HK-2 (cell line): ENCODE data around the gene CUL1.

ENCODE experiments used
- DNase-seq: peaks from one replicate; pipeline ENCODE4 v3.0.0-alpha.2; 2018; ENCODE audit not compliant: unreplicated experiment

Gene CUL1

DNA sequence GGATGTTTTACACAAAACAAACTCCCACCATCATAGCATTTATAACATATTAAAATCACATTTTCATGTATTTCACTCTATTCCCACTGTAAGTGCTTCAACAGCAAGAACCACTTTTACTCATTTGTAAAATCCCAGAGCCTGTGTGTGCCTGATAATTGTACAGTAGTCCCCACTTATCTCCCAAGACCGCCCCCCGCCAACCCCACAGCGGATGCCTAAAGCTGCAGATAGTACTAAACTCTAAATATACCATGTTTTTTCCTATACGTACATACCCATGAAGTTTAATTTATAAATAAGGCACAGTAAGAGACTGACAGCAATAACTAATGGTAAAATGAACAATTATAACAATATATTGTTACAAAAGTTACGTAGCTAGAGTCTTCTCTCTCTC, 151.9 kb downstream of the CUL1 start:
- DNase-seq: no peak
